ENCODE measurements around the gene NR6A1.

Gene NR6A1

DNA sequence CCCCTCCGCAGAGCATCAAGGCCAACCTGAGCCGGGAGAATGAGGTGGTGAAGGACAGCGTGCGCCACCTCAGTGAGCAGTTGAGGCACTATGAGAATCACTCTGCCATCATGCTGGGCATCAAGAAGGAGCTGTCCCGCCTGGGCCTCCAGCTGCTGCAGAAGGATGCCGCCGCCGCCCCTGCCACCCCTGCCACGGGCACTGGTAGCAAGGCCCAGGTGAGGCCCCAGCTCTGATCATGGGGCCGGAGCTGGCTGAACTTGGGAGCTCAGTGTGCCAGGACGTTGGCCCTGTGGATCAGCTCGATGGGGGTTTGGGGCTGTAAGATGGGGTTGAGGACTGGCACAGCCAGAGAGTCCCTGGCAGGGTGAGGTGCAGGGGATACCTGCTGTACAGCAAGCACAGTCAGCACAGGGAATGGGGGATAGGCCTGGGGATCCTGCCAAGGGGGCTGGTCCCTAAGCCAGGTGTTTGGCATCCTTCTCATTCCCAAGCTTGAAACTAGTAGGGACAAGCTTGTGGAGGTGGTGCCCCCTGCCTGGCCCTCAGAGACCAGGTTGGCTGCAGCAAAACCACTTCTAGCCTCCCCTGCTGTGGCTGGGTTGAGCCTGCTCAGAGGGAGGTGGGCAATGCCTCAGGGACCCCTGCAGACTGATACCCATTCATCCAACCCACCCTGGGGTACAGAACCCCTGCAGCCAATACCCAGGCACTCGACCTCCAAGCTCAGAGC is 28.3 kb upstream of the NR6A1 start:
- DNase-seq (ENCODE audit: extremely low spot score) = no peak
- POLR2A ChIA-PET = no interaction called here
- CTCF ChIA-PET = interaction anchor here (0.9 to 13.7 kb wide), 9 partner anchors 10 to 53 kb away, joined by 3 to 155 read pairs (median 6); partner anchors contain the start of genes NR6A1 and WDR38
- TF ChIP-seq, protein P1, sequence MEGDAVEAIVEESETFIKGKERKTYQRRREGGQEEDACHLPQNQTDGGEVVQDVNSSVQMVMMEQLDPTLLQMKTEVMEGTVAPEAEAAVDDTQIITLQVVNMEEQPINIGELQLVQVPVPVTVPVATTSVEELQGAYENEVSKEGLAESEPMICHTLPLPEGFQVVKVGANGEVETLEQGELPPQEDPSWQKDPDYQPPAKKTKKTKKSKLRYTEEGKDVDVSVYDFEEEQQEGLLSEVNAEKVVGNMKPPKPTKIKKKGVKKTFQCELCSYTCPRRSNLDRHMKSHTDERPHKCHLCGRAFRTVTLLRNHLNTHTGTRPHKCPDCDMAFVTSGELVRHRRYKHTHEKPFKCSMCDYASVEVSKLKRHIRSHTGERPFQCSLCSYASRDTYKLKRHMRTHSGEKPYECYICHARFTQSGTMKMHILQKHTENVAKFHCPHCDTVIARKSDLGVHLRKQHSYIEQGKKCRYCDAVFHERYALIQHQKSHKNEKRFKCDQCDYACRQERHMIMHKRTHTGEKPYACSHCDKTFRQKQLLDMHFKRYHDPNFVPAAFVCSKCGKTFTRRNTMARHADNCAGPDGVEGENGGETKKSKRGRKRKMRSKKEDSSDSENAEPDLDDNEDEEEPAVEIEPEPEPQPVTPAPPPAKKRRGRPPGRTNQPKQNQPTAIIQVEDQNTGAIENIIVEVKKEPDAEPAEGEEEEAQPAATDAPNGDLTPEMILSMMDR (IDR thresholded peaks at IDR 0.05; ENCODE audit: control extremely low read depth, extremely low read depth, low read depth, missing control alignments) = no peak

DNA sequence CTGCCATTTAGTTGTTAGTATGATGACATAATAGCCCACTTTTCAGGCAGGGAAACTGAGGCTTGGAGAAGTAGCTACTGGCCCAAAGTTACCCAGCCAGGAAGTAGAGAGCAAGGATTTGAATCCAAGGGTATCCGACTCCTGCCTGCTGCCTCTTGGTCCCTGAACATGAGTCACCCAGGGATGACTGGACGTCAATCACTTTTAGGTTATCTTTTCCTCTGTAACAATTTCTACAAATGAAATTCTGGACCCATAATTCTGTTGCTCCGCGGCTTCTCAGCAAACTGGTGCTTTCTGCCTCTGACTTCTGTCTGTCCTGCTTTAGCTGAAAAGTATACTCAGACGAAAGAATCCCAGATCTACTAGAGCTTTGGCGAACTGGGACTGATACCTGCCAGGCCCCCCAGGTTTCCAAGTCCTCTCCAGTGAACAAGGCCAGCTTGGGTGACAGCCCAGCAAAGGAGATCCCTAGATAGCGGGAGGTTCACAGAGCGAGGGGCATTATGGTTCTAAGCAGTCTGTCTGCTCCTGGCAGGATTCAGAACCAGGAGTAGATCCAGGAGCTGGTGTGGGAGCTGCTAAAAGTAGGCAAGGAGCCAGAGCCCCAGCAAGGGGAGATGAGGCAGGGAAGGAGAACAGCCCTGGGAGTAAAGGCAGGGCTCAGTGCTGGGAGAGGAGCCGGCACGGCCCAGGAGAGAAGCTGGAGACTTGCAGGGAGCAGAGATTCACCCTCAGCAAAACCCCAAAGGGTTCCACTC is 26.4 kb upstream of the NR6A1 start:
- TF ChIP-seq, protein P1 (IDR thresholded peaks at IDR 0.05; ENCODE audit: control extremely low read depth, extremely low read depth, low read depth, missing control alignments) = no peak
- POLR2A ChIA-PET = no interaction called here
- CTCF ChIA-PET = interaction anchor here (1.1 to 13.7 kb wide), 6 partner anchors 14 to 55 kb away, joined by 3 to 155 read pairs (median 11); partner anchors contain the start of genes NR6A1, OLFML2A and WDR38
- DNase-seq (ENCODE audit: extremely low spot score) = no peak

DNA sequence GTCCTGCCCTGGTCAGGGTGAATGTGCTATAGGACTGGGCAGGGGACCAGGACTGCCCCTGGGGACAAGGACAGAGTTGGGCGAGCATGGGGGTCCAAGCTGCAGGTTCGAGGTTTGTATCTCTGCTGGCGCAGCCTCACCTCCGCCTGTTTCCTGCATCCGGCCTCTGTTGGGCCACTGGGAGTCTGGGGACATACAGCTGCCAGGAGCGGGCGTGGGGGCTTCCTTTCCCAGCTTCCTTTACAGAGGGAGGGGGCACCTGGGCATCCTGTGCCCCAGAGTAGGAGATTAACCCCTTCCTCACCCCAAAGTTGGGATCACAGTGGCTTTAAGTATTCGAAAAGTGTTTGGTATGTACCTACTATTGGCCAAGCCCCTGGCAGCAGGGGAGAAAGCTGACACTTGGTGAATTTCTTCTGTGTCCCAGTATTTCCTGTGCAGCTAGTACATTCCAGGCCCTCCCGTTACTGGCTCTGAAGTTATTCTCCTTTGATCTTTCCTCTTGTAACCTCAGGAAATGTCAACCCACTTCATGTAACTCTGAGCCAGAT is 24.8 kb upstream of the NR6A1 start:
- CTCF ChIA-PET = interaction anchor here (1.2 to 13.7 kb wide), 7 partner anchors 10 to 57 kb away, joined by 3 to 155 read pairs (median 4); partner anchors contain the start of genes OLFML2A and WDR38
- TF ChIP-seq, protein P1 (IDR thresholded peaks at IDR 0.05; ENCODE audit: control extremely low read depth, extremely low read depth, low read depth, missing control alignments) = no peak
- POLR2A ChIA-PET = no interaction called here
- no peak for DNase-seq (ENCODE audit: extremely low spot score)

DNA sequence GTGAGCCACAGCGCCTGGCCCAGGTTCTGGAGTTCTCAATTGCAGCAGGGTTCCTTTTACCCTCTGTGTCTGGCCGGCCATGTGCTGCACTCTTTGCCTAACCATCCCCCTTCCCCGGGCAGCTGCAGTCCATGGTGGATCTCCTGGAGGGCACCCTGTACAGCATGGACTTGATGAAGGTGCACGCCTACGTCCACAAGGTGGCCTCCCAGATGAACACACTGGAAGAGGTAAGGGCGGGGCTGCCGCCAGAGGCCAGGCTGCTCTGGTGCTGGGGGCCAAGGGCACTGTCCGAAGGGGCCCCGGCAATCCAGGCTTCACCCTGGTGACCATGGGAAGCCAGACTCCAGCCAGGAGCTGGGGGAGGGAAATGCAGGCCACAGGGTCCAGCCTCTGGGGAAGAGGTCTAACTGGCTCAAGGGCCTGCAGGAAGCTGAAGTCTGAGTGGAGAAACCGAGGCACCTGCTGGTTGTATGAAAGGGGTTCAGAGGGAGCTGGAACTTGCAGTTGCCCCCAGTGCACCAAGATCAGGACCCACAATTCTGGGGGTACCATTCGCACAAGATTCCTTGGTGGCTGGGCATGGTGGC is 23.9 kb upstream of the NR6A1 start:
- ChIA-PET POLR2A (no interaction called here), CTCF (interaction anchor here (1.2 to 13.7 kb wide), 5 partner anchors 18 to 58 kb away, joined by 3 to 155 read pairs (median 4); partner anchors contain the start of genes OLFML2A and WDR38)
- TF ChIP-seq, protein P1 (IDR thresholded peaks at IDR 0.05; ENCODE audit: control extremely low read depth, extremely low read depth, low read depth, missing control alignments) = no peak
- no peak for DNase-seq (ENCODE audit: extremely low spot score)

DNA sequence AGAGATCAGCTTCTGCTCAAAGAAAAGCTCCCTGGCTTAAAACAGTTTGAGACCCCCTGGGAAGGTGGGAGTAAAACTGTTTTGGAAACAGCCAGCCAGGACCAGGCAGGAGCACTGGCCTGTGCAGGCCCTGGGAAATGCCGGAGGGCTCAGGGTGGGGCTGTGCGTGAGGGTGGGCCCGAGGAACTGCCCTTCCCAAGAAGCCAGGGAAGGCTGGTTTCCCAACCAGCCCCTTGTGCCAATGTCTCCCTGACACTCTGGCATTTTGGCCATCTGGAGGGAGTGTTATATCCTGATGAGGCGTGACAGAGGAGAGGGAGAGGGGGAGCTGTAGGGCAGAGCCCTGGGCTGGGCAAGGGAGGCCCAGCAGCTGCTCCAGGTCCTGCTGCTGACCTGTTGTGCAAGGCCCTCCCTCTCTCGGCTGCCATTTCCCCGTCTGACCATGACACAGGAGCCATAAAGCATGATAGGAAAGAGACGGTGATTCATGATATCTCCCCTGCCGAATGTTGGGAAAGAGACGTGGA is 22.0 kb upstream of the NR6A1 start:
- ChIA-PET CTCF (interaction anchor here (1.1 to 13.7 kb wide), 4 partner anchors 13 to 60 kb away, joined by 3 to 155 read pairs (median 42); partner anchors contain the start of genes NR6A1, OLFML2A and WDR38), POLR2A (no interaction called here)
- DNase-seq (ENCODE audit: extremely low spot score) = no peak
- TF ChIP-seq, protein P1 (IDR thresholded peaks at IDR 0.05; ENCODE audit: control extremely low read depth, extremely low read depth, low read depth, missing control alignments) = no peak
